Body of pancreas (tissue), 4 donors: ENCODE results near the gene NLGN1.

Experiments used
- POLR2A ChIP-seq, 3 donors: fragments of 450-650 bp; IDR thresholded peaks; one replicate each; pipeline ENCODE4 v1.6.1; 2016; ENCODE audit warnings: antibody characterized with exemption in 3 of 3, mild to moderate bottlenecking in 2 of 3
- TF ChIP-seq, protein P1 (sequence below), 7 experiments: fragments of 450-650 bp in 4 of 7; fragments of 200-600 bp in 3 of 7; sonication (generic) in 3 of 7; IDR thresholded peaks; one replicate each; pipeline ENCODE4 v1.5.1; 2016 to 2019; ENCODE audit warnings: antibody characterized with exemption in 7 of 7

DNA sequence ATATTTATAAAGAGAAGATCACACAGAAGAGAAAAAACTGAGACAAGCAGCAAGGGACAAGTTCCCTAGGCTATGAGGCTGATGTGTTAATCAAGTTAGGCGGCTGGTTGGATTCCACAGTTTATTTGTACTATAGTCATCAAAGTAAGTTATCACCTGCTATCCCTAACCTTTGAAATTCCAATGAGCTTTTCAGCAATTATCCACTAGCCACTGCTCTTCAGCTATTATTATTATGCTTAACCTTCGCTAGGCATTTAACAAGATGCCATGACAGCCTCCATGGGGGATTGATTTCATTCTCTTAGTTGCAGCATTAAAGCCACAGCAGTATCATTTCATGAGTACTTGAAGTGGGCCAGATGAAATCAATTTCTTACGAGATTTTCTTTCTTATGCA, 762.1 kb downstream of the NLGN1 start:
- TF ChIP-seq, protein P1, sequence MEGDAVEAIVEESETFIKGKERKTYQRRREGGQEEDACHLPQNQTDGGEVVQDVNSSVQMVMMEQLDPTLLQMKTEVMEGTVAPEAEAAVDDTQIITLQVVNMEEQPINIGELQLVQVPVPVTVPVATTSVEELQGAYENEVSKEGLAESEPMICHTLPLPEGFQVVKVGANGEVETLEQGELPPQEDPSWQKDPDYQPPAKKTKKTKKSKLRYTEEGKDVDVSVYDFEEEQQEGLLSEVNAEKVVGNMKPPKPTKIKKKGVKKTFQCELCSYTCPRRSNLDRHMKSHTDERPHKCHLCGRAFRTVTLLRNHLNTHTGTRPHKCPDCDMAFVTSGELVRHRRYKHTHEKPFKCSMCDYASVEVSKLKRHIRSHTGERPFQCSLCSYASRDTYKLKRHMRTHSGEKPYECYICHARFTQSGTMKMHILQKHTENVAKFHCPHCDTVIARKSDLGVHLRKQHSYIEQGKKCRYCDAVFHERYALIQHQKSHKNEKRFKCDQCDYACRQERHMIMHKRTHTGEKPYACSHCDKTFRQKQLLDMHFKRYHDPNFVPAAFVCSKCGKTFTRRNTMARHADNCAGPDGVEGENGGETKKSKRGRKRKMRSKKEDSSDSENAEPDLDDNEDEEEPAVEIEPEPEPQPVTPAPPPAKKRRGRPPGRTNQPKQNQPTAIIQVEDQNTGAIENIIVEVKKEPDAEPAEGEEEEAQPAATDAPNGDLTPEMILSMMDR (IDR thresholded peaks at IDR 0.05): no peak
- no peak for TF ChIP-seq POLR2A (IDR thresholded peaks at IDR 0.05)
